GM23338 (cell line): ENCODE data around the gene PRDM2.

Experiments
- CREB1 ChIP-seq: fragments of 250-450 bp; sonication (Bioruptor Pico); IDR thresholded peaks from 2 replicates; pipeline ENCODE4 v1.5.0; 2020; ENCODE audit warnings: low read depth, mild to moderate bottlenecking, moderate library complexity
- EZH2phosphoT487 ChIP-seq: fragments of 200-600 bp; sonication (generic); IDR thresholded peaks from one replicate; pipeline ENCODE4 v1.8.1; 2018; ENCODE audit warnings: antibody characterized with exemption; ENCODE audit not compliant: unreplicated experiment
- JUNB ChIP-seq: IDR thresholded peaks from one replicate; pipeline ENCODE4 v1.6.1; 2016; ENCODE audit warnings: antibody characterized with exemption; ENCODE audit not compliant: unreplicated experiment
- POLR2AphosphoS5 ChIP-seq: IDR thresholded peaks from 2 replicates; pipeline ENCODE4 v1.6.1; 2016; ENCODE audit warnings: antibody characterized with exemption, low read depth
- TF ChIP-seq, protein P1 (sequence below), 2 experiments: fragments of 200-600 bp in 1 of 2; sonication (generic) in 1 of 2; conservative IDR thresholded peaks; 2 replicates each; pipeline versions ENCODE4 v1.5.1 to v1.6.1; 2016 to 2017; ENCODE audit warnings: antibody characterized with exemption in 2 of 2, low read depth in 2 of 2, mild to moderate bottlenecking in 2 of 2, moderate library complexity in 1 of 2
- TF ChIP-seq, protein P2 (sequence below): IDR thresholded peaks from one replicate; pipeline ENCODE4 v1.6.1; 2018; ENCODE audit warnings: antibody characterized with exemption; ENCODE audit not compliant: unreplicated experiment

DNA sequence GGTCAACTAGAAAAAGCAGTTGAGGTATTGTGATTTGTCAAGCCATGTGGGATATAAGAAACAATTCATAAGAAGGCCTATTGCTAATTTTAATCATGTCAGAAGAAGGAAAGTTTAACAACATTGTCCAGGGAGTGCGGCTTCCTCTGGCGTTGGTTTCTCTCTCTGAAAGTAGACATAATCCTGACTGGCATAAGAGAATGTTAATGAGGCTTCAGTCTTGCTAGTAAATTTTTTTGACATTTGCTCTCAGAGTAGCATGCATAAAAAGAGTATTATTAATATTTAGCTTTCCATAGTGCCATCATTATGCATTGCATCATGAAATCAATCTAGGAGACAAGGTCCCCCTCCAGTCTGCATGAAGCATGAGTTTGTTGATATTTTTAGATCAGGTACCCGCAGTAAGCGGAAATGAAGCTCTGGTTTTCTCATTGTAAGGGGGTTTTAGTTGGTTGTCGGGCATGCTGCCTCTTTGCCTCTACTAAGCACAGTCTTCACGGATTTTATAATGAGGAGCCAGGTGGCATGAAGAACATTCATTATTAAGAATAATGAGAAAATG is 12.8 kb upstream of the PRDM2 start:
- TF ChIP-seq CREB1 (no peak), EZH2phosphoT487 (no peak), POLR2AphosphoS5 (no peak), JUNB (no peak)
- TF ChIP-seq, protein P1, sequence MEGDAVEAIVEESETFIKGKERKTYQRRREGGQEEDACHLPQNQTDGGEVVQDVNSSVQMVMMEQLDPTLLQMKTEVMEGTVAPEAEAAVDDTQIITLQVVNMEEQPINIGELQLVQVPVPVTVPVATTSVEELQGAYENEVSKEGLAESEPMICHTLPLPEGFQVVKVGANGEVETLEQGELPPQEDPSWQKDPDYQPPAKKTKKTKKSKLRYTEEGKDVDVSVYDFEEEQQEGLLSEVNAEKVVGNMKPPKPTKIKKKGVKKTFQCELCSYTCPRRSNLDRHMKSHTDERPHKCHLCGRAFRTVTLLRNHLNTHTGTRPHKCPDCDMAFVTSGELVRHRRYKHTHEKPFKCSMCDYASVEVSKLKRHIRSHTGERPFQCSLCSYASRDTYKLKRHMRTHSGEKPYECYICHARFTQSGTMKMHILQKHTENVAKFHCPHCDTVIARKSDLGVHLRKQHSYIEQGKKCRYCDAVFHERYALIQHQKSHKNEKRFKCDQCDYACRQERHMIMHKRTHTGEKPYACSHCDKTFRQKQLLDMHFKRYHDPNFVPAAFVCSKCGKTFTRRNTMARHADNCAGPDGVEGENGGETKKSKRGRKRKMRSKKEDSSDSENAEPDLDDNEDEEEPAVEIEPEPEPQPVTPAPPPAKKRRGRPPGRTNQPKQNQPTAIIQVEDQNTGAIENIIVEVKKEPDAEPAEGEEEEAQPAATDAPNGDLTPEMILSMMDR (conservative IDR thresholded peaks at IDR 0.05; ENCODE audit: low read depth in 2 of 2), result no peak
- TF ChIP-seq, protein P2, sequence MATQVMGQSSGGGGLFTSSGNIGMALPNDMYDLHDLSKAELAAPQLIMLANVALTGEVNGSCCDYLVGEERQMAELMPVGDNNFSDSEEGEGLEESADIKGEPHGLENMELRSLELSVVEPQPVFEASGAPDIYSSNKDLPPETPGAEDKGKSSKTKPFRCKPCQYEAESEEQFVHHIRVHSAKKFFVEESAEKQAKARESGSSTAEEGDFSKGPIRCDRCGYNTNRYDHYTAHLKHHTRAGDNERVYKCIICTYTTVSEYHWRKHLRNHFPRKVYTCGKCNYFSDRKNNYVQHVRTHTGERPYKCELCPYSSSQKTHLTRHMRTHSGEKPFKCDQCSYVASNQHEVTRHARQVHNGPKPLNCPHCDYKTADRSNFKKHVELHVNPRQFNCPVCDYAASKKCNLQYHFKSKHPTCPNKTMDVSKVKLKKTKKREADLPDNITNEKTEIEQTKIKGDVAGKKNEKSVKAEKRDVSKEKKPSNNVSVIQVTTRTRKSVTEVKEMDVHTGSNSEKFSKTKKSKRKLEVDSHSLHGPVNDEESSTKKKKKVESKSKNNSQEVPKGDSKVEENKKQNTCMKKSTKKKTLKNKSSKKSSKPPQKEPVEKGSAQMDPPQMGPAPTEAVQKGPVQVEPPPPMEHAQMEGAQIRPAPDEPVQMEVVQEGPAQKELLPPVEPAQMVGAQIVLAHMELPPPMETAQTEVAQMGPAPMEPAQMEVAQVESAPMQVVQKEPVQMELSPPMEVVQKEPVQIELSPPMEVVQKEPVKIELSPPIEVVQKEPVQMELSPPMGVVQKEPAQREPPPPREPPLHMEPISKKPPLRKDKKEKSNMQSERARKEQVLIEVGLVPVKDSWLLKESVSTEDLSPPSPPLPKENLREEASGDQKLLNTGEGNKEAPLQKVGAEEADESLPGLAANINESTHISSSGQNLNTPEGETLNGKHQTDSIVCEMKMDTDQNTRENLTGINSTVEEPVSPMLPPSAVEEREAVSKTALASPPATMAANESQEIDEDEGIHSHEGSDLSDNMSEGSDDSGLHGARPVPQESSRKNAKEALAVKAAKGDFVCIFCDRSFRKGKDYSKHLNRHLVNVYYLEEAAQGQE, result no peak
